H1 (cell line): ENCODE data around the gene ZNF620. TPM values are rescaled to one million over a fixed set of nuclear protein-coding genes. Genes with fewer than 3 reads are reported as not detected.
A peak's percentile ranks its signal among the peaks of the same experiment; 100 is the strongest.

Experiments
- ASH2L ChIP-seq: fragments of 200-600, 300-600 bp; sonication (generic); IDR thresholded peaks from one replicate; pipeline ENCODE4 v1.7.1; 2017; ENCODE audit warnings: low read length
- BACH1 ChIP-seq: IDR thresholded peaks from 2 replicates; pipeline ENCODE4 v1.6.1; 2012; ENCODE audit warnings: low read length, improper control_type of control experiment
- BRCA1 ChIP-seq: IDR thresholded peaks from 2 replicates; pipeline ENCODE4 v1.6.1; 2012; ENCODE audit warnings: low read depth, low read length, improper control_type of control experiment
- CHD2 ChIP-seq: IDR thresholded peaks from 2 replicates; pipeline ENCODE4 v1.6.1; 2012; ENCODE audit warnings: low read length, improper control_type of control experiment
- CREB1 ChIP-seq: IDR thresholded peaks from 2 replicates; pipeline ENCODE4 v1.6.1; 2012; ENCODE audit warnings: inconsistent platforms
- CTBP2 ChIP-seq: IDR thresholded peaks from 2 replicates; pipeline ENCODE4 v1.7.0; 2011; ENCODE audit warnings: borderline replicate concordance, mild to moderate bottlenecking, moderate library complexity, mixed read lengths, low read length; ENCODE audit not compliant: insufficient read depth, insufficient read length
- EGR1 ChIP-seq: IDR thresholded peaks from 2 replicates; pipeline ENCODE4 v1.6.1; 2011; ENCODE audit warnings: low read depth, low read length, borderline replicate concordance
- EP300 ChIP-seq, 2 experiments: IDR thresholded peaks; 1 replicate in 1 of 2; 2 replicates in 1 of 2; pipeline ENCODE4 v1.6.1; 2011 to 2012; ENCODE audit warnings: low read depth in 2 of 2, low read length in 2 of 2, mild to moderate bottlenecking in 2 of 2, borderline replicate concordance in 1 of 2, inconsistent platforms in 1 of 2, moderate library complexity in 1 of 2
- GABPA ChIP-seq: IDR thresholded peaks from 2 replicates; pipeline ENCODE4 v1.6.1; 2011; ENCODE audit warnings: mild to moderate bottlenecking, low read length, moderate library complexity, borderline replicate concordance; ENCODE audit not compliant: insufficient read depth
- JUND ChIP-seq: IDR thresholded peaks from 2 replicates; pipeline ENCODE4 v1.6.1; 2011; ENCODE audit warnings: mild to moderate bottlenecking, improper control_type of control experiment, low read length
- KDM5A ChIP-seq: fragments of 200-600 bp; IDR thresholded peaks from 2 replicates; pipeline ENCODE4 v1.7.1; 2012; ENCODE audit warnings: mild to moderate bottlenecking, low read length, inconsistent platforms, mixed read lengths
- MAFK ChIP-seq: IDR thresholded peaks from 2 replicates; pipeline ENCODE4 v1.6.1; 2012; ENCODE audit warnings: low read depth, mild to moderate bottlenecking, improper control_type of control experiment, low read length
- NANOG ChIP-seq: IDR thresholded peaks from 2 replicates; pipeline ENCODE4 v1.6.1; 2011; ENCODE audit warnings: low read length, low read depth, mild to moderate bottlenecking, inconsistent platforms; ENCODE audit not compliant: insufficient read depth, poor library complexity, severe bottlenecking
- PHF8 ChIP-seq: fragments of 200-600 bp; sonication (generic); conservative IDR thresholded peaks from 2 replicates; pipeline ENCODE4 v1.7.1; 2012; ENCODE audit warnings: low read depth, mild to moderate bottlenecking, inconsistent platforms, low read length, moderate library complexity
- POLR2A ChIP-seq, 2 experiments: IDR thresholded peaks; 1 replicate in 1 of 2; 2 replicates in 1 of 2; pipeline ENCODE4 v1.6.1; 2011; ENCODE audit warnings: low read depth in 2 of 2, low read length in 2 of 2, mild to moderate bottlenecking in 2 of 2; ENCODE audit errors: control extremely low read depth in 1 of 2
- POLR2AphosphoS5 ChIP-seq: IDR thresholded peaks from 2 replicates; pipeline ENCODE4 v1.6.1; 2011; ENCODE audit warnings: low read depth, low read length
- RNF2 ChIP-seq: fragments of 200-900, 300-1000 bp; sonication (generic); IDR thresholded peaks from 2 replicates; pipeline ENCODE4 v1.7.1; 2016; ENCODE audit warnings: borderline replicate concordance, low read depth, mild to moderate bottlenecking, antibody characterized with exemption, low read length; ENCODE audit not compliant: poor library complexity, severe bottlenecking; ENCODE audit errors: missing control alignments
- SAP30 ChIP-seq: fragments of 300-600 bp; sonication (generic); IDR thresholded peaks from 2 replicates; pipeline ENCODE4 v1.7.1; 2012; ENCODE audit warnings: low read length, moderate library complexity, mild to moderate bottlenecking, inconsistent platforms; ENCODE audit not compliant: insufficient read depth, insufficient replicate concordance
- SIRT6 ChIP-seq: IDR thresholded peaks from one replicate; pipeline ENCODE4 v1.7.1; 2012; ENCODE audit warnings: low read length, inconsistent platforms
- SIX5 ChIP-seq: IDR thresholded peaks from 2 replicates; pipeline ENCODE4 v1.6.1; 2011; ENCODE audit warnings: mild to moderate bottlenecking, low read depth, low read length
- SP1 ChIP-seq: IDR thresholded peaks from 2 replicates; pipeline ENCODE4 v1.6.1; 2011; ENCODE audit warnings: low read depth, low read length
- SP2 ChIP-seq: IDR thresholded peaks from 2 replicates; pipeline ENCODE4 v1.6.1; 2012; ENCODE audit warnings: mild to moderate bottlenecking, low read length, inconsistent platforms
- SP4 ChIP-seq: IDR thresholded peaks from 2 replicates; pipeline ENCODE4 v1.6.1; 2012; ENCODE audit warnings: low read length, inconsistent platforms
- TEAD4 ChIP-seq: IDR thresholded peaks from 2 replicates; pipeline ENCODE4 v1.6.1; 2012; ENCODE audit warnings: low read depth, low read length, inconsistent platforms, mixed read lengths
- YY1 ChIP-seq: IDR thresholded peaks from 2 replicates; pipeline ENCODE4 v1.6.1; 2011; ENCODE audit warnings: low read depth, mild to moderate bottlenecking, low read length
- polyA plus RNA-seq, 7 experiments: library from polyadenylated mRNA; depleted of rRNA in 3 of 7; stranded (reverse) in 5 of 7; unstranded in 2 of 7; fragments of >200 nt in 5 of 7; fragments of 200-250 nt in 2 of 7; gene quantifications; 1 replicate in 5 of 7; 2 replicates in 1 of 7; 4 replicates in 1 of 7; pipeline versions ENCODE4 v1.2.1 to v1.2.3, GENCODE V29; 2011 to 2013; ENCODE audit warnings: missing spikeins in 2 of 7, mixed read lengths in 2 of 7
- total RNA-seq: library from RNA; stranded (reverse); fragmentation: NEBNext Ultra II Directional; extraction: Animal tissue kit (Norgen Biotek cat#: 25700); gene quantifications from 2 replicates; pipeline ENCODE4 v1.2.1, GENCODE V29; 2021

The ZNF620 gene
- total and polyA plus RNA-seq, 2 of the 8 experiments (the other 6 are each of a cell fraction or from before 2014, with no cell fraction given), result 5.1 to 20.2 TPM

GRCh38 chr3:40456940-40457823 is 48.7 kb upstream of the ZNF620 start, which contains the start of gene RPL14 (continued):
- peak; percentile 66; the same call in 1 of the 2 replicates for TF ChIP-seq SP4
- no peak for TF ChIP-seq CTBP2
- no peak for TF ChIP-seq MAFK
- TF ChIP-seq BACH1, result no peak
- TF ChIP-seq SP1, result 0 out of 2 replicates have a peak, but pooled peaks have one; percentile 37
- peak; percentile 79 for TF ChIP-seq CREB1
- TF ChIP-seq PHF8, result peak; percentile 94
- no peak for TF ChIP-seq EGR1
- TF ChIP-seq GABPA, result no peak
- TF ChIP-seq CHD2, result peak; percentile 57; the same call in 1 of the 2 replicates
- TF ChIP-seq YY1, result peak; percentile 97
- TF ChIP-seq KDM5A, result peak; percentile 86
- TF ChIP-seq BRCA1, result no peak
- peak; percentile 95 to 98 for TF ChIP-seq POLR2A (IDR thresholded peaks at IDR 0.05; ENCODE audit: control extremely low read depth in 1 of 2, low read depth in 2 of 2, low read length in 2 of 2)
- TF ChIP-seq RNF2, result no peak
- TF ChIP-seq JUND, result peak; percentile 19; the same call in 1 of the 2 replicates
- TF ChIP-seq SP2, result no peak
- no peak for TF ChIP-seq SIRT6
- TF ChIP-seq POLR2AphosphoS5, result peak; percentile 98
- TF ChIP-seq ASH2L, result peak; percentile 63
- TF ChIP-seq NANOG, result no peak
- TF ChIP-seq EP300 (IDR thresholded peaks at IDR 0.05; ENCODE audit: borderline replicate concordance in 1 of 2, low read depth in 2 of 2, low read length in 2 of 2), result no peak
- TF ChIP-seq SAP30, result peak; percentile 25
- TF ChIP-seq SIX5, result no peak
- 0 out of 2 replicates have a peak, but pooled peaks have one; percentile 4 for TF ChIP-seq TEAD4
